HK-2 (cell line): Measurements from ENCODE around the gene ALPL.

Source experiments
- DNase-seq: peaks from one replicate; pipeline ENCODE4 v3.0.0-alpha.2; 2018; ENCODE audit not compliant: unreplicated experiment

Gene ALPL

GRCh38 chr1:21598904-21599303 is 89.7 kb downstream of the ALPL start:
- no peak for DNase-seq

GRCh38 chr1:21599402-21599801 is 90.2 kb downstream of the ALPL start:
- DNase-seq: no peak

- DNase-seq: no peak
Observed at GRCh38 chr1:21601278-21602048, 92.2 kb downstream of the ALPL start.

- DNase-seq: no peak
Observed at GRCh38 chr1:21603177-21604138, 94.2 kb downstream of the ALPL start.

- peak; percentile 59 for DNase-seq
Observed at GRCh38 chr1:21604208-21604957, 95.2 kb downstream of the ALPL start.

GRCh38 chr1:21605012-21605715 is 95.9 kb downstream of the ALPL start:
- DNase-seq: no peak

- DNase-seq: no peak
Observed at GRCh38 chr1:21605964-21606705, 96.9 kb downstream of the ALPL start.

GRCh38 chr1:21607549-21608529 is 98.6 kb downstream of the ALPL start:
- no peak for DNase-seq

- no peak for DNase-seq
Observed at GRCh38 chr1:21608798-21609197, 99.6 kb downstream of the ALPL start.

- no peak for DNase-seq
Observed at GRCh38 chr1:21610027-21610426, 100.8 kb downstream of the ALPL start.

- DNase-seq: no peak
Observed at GRCh38 chr1:21610989-21611785, 102.0 kb downstream of the ALPL start.

- no peak for DNase-seq
Observed at GRCh38 chr1:21612057-21612456, 102.8 kb downstream of the ALPL start.

- no peak for DNase-seq
Observed at GRCh38 chr1:21613072-21613867, 104.0 kb downstream of the ALPL start.

GRCh38 chr1:21614419-21615115 is 105.3 kb downstream of the ALPL start:
- DNase-seq: no peak

GRCh38 chr1:21616372-21616771 is 107.1 kb downstream of the ALPL start:
- DNase-seq: no peak

GRCh38 chr1:21617126-21617738 is 108.0 kb downstream of the ALPL start:
- DNase-seq: no peak

GRCh38 chr1:21618059-21618458 is 108.8 kb downstream of the ALPL start:
- no peak for DNase-seq
